Chondrocyte (in vitro differentiated cells): ENCODE data around the gene FOXRED1. TPM values are rescaled to one million over a fixed set of nuclear protein-coding genes. Genes with fewer than 3 reads are reported as not detected.

Experiments
- DNase-seq: peaks from one replicate; pipeline ENCODE4 v3.0.0; 2021; ENCODE audit warnings: mixed read lengths, low spot score
- H3K27ac Mint-ChIP-seq: one replicate; pipeline ENCODE4 v1.8.0; 2021; ENCODE audit warnings: mild to moderate bottlenecking, moderate library complexity, mixed read lengths; ENCODE audit not compliant: unreplicated experiment
- H3K27me3 Mint-ChIP-seq: 2 replicates; pipeline ENCODE4 v1.8.0; 2021; ENCODE audit warnings: low read depth, mixed read lengths
- H3K36me3 Mint-ChIP-seq: 2 replicates; pipeline ENCODE4 v1.8.0; 2021; ENCODE audit warnings: low read depth, mixed read lengths
- H3K4me1 Mint-ChIP-seq: 2 replicates; pipeline ENCODE4 v1.8.0; 2021; ENCODE audit warnings: low read depth, mild to moderate bottlenecking, mixed read lengths
- H3K4me3 Mint-ChIP-seq: one replicate; pipeline ENCODE4 v1.8.0; 2021; ENCODE audit warnings: mild to moderate bottlenecking, moderate library complexity, mixed read lengths; ENCODE audit not compliant: unreplicated experiment
- H3K9me3 Mint-ChIP-seq: 2 replicates; pipeline ENCODE4 v1.8.0; 2021; ENCODE audit warnings: low read depth, mixed read lengths
- CTCF ChIP-seq: fragments of 200-600 bp; sonication (generic); IDR thresholded peaks from 2 replicates; pipeline ENCODE4 v1.5.0; 2021; ENCODE audit warnings: antibody characterized with exemption, mild to moderate bottlenecking, moderate library complexity
- total RNA-seq: library from RNA; stranded (reverse); gene quantifications from 3 replicates; pipeline ENCODE4 v1.2.1, GENCODE V29; 2021

FOXRED1 gene
- total RNA-seq, 1 donor from 2014 or later = 19.1 TPM

- H3K27ac Mint-ChIP-seq = peak overlapping the region; percentile 22
- peaks cover 7% of the 10 kb centered on the region for H3K4me1 Mint-ChIP-seq
- no peaks in the 10 kb centered on the region for H3K27me3 Mint-ChIP-seq
- H3K9me3 Mint-ChIP-seq = no peaks in the 10 kb centered on the region
- no peak overlapping the region for H3K4me3 Mint-ChIP-seq
- H3K36me3 Mint-ChIP-seq = peaks cover 15% of the 10 kb centered on the region
- no peak for TF ChIP-seq CTCF
- no peak for DNase-seq
These were observed 11.2 kb upstream of the FOXRED1 start for GRCh38 chr11:126257764-126258163.

GRCh38 chr11:126262216-126262615, 6.7 kb upstream of the FOXRED1 start:
- Mint-ChIP-seq H3K4me3 (no peak overlapping the region), H3K9me3 (no peaks in the 10 kb centered on the region), H3K27me3 (no peaks in the 10 kb centered on the region), H3K4me1 (peaks cover 18% of the 10 kb centered on the region), H3K36me3 (peaks cover 36% of the 10 kb centered on the region), H3K27ac (no peak overlapping the region)
- no peak for DNase-seq
- no peak for TF ChIP-seq CTCF

GRCh38 chr11:126263489-126263888, 5.5 kb upstream of the FOXRED1 start:
- no peak overlapping the region for H3K27ac Mint-ChIP-seq
- no peak for TF ChIP-seq CTCF
- H3K4me1 Mint-ChIP-seq = peaks cover 20% of the 10 kb centered on the region
- no peaks in the 10 kb centered on the region for H3K9me3 Mint-ChIP-seq
- no peaks in the 10 kb centered on the region for H3K27me3 Mint-ChIP-seq
- H3K4me3 Mint-ChIP-seq = no peak overlapping the region
- no peak for DNase-seq
- H3K36me3 Mint-ChIP-seq = peaks cover 36% of the 10 kb centered on the region

GRCh38 chr11:126265811-126266210, 3.1 kb upstream of the FOXRED1 start:
- TF ChIP-seq CTCF = peak; percentile 13
- H3K36me3 Mint-ChIP-seq = peaks cover 36% of the 10 kb centered on the region
- DNase-seq = no peak
- H3K27ac Mint-ChIP-seq = no peak overlapping the region
- H3K4me3 Mint-ChIP-seq = no peak overlapping the region
- no peaks in the 10 kb centered on the region for H3K27me3 Mint-ChIP-seq
- H3K4me1 Mint-ChIP-seq = peaks cover 35% of the 10 kb centered on the region
- no peaks in the 10 kb centered on the region for H3K9me3 Mint-ChIP-seq

- DNase-seq = no peak
- Mint-ChIP-seq H3K4me3 (peak overlapping the region; percentile 96), H3K4me1 (peaks cover 37% of the 10 kb centered on the region), H3K27ac (peak overlapping the region; percentile 97), H3K9me3 (no peaks in the 10 kb centered on the region), H3K36me3 (peaks cover 36% of the 10 kb centered on the region), H3K27me3 (no peaks in the 10 kb centered on the region)
- no peak for TF ChIP-seq CTCF
These were observed 1.3 kb upstream of the FOXRED1 start for GRCh38 chr11:126267650-126268049.
